HG02970 (cell line): Measurements from ENCODE around the gene MOB3B.
A peak's percentile ranks its signal among the peaks of the same experiment; 100 is the strongest.
"Not testable (repeated sequence)": the region's sequence is repeated elsewhere in the genome, so short reads cannot be mapped to it uniquely, and the experiment has no call there.

Experiments used
- ATAC-seq: cut with Tn5 transposase; IDR thresholded peaks from one replicate; pipeline ENCODE4 v1.9.1; 2021; ENCODE audit warnings: mild to moderate bottlenecking, moderate library complexity, moderate number of reproducible peaks; ENCODE audit not compliant: unreplicated experiment, low FRiP score

MOB3B gene

DNA sequence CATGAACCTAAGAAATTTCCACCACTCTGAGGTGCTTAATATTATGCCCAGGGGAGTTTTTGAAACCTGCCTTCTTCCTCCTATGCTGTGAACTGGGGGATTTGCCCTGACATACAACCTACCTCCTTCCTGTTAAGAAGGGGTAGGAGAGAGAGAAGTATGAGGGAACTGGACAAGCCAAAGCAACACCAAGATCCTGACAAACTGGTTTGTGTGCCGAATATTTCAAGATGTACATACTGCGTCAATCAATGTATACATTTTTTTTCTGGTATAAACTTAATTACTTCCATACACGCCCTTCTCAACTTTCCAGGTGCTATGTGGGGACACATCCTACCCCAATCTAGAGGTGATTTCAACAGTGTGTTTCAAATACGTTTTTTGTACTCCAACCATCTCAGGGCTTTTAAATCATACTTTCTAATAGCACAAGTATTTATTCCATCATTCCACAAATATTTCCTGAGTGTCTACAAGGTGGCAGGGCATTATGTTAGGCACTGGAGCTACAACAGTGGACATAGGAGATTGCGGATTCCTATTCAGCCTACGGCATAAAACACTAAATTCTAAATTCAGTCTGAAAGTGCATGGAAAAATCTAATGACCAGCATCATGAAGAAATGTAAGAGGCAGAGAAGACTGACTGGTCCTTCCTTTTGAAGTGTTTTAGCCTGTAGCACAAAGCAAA is 75.6 kb downstream of the MOB3B start:
- no peak for ATAC-seq

DNA sequence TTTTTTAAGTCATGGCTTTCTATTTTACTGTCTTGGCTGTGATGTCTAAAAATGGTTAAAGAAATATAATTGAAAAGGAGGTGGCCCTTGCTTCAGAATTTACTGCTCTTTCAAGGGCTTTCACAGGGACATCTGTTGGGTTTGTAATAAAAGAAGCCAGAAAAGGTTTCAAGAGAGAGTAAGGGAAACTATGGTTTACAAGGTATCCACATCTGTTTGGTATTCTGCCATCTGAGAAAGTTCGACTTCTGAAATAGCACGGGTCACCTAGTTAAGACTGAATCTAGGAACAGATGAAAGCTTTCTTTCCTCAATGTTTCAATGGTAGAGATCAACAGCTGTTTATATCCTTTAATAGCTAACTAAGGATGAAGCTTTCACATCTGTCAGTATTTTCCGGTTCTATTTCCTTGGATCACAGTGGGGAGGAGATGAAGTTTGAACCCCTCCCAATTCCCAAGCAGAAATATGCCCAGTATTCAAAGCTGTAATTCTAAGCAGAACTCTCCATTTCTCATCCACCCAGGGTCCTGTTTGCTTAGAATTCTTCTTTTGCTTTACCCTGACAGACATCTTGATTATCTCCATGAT is 78.3 kb downstream of the MOB3B start:
- ATAC-seq = no peak

DNA sequence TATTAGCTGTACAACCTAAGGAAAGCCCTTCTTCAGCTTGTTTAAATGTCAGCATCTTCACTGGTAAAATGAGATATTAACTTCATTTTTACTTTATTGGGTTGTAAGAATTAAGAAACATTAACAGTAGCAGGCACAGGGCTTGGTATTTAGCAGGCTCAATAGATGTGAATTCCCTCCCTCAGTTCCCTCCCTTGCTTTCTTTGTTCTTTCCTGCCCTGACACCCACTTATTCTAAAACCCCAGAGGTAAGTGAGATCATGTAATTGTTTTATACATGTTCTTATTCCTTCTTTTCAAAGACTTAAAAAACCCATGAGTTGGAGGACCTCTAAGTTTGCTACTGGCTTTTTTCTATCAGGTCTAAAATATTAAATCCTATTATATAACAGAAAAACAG is 78.9 kb downstream of the MOB3B start:
- ATAC-seq = no peak

DNA sequence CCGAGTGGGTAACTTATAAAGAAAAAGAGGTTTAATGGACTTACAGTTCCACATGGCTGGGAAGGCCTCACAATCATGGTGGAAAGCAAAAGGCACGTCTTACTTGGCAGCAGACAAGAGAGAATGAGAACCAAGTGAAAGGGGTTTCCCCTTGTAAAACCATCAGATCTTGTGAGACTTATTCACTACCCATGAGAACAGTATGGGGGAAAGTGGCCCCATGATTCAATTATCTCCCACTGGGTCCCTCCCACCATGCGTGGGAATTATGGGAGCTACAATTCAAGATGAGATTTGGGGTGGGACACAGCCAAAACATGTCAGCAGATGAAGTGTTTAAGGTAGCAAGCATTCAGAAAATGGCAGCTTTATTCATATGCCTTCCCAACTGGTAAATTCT is 81.3 kb downstream of the MOB3B start:
- not testable (repeated sequence) for ATAC-seq

DNA sequence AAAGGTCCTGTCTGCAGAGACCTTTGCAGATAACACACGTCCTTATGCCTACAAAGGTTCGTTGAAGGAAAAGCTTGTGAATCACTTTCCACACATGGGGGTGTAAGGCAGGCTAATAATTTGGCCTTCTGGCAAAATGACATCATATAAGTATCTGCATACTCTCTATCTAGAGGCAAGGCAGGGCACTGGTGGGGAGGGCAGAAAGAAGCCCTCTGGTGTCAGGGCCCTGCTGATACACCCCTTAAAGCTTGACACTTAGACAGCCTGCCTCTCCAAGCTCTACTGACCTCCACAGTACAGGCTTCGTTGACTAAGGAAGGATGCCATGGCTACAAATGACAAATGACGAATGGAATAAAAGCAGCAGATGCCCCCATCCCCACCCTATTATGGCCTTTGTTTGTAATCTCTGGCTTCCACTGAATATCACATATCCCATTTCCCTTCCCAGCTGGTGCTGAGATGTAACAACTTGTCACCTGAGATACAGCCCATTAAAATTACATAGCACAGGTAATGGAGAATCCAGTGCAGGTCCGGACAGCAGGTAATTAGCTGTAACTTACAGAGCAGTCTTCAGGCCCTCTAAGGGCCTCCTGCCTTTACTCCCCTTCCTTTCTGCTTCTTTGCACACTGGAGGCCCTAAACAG is 82.5 kb downstream of the MOB3B start:
- ATAC-seq = no peak

DNA sequence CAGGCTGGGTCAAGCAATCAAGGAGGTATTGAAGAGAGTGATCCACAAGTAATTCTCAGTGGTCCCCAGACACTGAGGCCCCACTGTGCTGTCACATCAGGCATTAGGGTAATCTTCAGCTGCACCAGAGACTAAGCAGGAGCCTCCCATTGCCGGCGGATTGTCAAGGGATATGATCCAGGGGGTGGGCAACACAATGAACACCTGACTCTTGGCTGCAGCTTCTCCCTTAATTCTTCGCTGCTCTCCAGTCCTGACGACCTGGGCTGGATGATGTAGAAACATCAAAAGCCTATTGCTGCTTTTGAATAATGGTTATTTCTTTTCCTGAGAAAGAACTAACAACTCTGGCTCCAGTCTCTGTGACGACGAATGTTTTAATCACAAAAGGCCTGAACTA is 83.9 kb downstream of the MOB3B start:
- ATAC-seq = no peak

DNA sequence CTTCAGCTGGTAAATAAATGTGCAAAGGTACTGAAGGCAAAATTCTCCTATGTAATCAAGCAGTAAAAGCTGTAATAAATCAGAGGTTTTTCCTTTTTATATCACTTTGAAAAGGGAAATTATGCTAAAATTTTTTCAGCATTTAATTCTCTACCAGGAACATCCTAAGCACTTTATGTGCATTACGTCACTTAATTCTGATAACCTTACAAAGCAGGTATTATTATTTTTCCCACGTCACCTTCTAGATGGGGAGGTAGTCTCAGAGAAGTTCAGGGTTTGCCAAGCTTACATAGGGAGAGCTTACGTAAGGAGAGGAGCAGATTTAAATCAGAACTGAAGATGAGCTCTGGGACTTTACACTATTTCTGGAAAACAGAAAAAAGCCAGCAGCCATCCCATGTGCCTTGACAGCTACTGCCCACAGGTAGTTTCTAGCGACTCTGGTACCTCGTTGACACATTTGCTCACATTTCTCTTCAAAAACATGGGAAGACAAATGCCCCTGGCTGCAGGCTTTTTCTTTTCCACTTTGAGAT is 84.5 kb downstream of the MOB3B start:
- no peak for ATAC-seq

DNA sequence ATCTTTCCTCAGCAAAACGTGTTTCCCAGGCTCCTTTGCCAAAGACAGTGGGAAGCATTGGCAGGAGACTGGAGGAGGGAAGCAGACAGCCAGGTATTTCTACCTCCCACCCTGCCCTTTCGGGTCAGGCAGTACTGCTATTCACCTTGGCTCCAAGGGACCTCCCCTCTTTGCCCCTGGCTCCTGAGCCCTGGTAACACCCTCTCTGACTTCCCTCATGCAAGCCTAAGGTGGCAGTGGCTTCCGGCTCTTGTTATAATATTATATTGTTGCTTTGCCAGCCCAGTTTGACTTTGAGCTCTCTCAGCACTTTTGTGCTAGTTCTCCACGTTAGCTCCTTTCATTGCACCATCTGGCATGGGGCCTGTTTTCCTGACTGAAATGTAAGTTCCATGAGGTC is 87.2 kb downstream of the MOB3B start:
- ATAC-seq = no peak

DNA sequence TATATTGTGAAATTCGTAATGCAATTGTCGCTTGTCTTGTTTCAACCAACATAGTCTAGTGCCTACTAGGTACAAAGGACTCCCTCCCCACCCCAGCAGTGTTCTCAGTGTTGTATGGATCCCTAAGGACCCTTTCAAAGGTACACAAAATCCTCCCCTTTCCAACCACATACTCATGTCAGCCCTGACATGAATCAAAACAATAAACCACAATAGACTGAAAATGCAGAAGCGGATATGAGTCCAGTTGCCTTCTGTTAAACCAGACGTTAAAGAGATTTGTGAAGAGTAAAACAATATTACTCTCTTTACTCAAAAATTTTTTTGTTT is 87.9 kb downstream of the MOB3B start:
- ATAC-seq = peak; percentile 86

DNA sequence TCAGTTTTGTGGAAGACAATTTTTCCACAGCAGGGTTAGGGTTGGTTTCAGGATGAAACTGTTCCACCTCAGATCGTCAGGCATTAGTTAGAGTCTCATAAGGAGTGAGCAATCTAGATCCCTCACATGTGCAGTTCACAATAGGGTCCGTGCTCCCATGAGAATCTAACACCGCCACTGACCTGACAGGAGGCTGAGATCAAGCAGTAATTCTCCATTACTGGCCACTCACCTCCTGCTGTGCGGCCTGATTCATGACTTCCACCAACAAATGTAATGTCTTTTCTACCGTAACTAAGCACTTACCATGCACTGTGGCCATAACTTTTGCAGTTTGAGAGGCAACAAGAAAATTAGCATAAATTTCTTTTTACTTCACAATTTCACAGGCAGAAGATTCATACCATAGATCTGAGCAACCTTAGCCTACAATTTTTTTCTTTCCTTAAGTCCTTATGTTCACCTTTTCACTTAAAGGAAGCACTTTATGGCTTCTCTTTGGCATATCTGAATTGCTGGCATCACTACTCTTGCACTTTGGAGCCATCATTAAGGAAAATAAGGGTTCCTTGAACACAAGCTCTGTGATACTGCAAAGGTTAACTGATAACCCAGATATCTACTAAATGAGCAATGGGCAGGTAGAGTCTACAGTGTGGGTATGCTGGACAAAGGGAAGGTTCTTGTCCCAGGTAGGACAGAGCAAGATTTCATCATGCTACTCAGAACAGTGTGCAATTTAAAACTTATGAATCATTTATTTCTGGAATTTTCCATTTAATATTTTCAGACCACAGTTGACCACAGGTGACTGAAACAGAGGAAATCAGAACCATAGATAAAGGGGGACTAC is 88.5 kb downstream of the MOB3B start:
- no peak for ATAC-seq

DNA sequence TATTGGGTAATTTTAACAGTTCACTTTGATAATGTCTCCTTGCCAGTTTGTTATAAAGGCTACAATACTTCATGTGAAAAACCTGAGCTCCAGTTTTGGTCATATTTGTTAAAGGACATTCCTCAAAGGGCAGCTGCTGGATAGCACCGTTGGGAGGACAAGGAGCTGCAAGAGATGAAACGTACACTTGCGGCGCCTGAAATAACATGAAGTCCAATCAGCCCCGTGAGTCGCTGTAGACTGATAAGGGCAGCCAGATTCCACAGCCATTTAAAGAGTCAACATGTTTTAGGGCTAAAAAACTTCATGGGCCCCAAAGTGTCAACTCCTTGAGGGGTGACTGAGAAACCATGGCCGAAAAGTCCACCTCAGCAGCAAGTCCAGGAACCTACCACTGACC is 91.1 kb downstream of the MOB3B start:
- ATAC-seq = no peak

DNA sequence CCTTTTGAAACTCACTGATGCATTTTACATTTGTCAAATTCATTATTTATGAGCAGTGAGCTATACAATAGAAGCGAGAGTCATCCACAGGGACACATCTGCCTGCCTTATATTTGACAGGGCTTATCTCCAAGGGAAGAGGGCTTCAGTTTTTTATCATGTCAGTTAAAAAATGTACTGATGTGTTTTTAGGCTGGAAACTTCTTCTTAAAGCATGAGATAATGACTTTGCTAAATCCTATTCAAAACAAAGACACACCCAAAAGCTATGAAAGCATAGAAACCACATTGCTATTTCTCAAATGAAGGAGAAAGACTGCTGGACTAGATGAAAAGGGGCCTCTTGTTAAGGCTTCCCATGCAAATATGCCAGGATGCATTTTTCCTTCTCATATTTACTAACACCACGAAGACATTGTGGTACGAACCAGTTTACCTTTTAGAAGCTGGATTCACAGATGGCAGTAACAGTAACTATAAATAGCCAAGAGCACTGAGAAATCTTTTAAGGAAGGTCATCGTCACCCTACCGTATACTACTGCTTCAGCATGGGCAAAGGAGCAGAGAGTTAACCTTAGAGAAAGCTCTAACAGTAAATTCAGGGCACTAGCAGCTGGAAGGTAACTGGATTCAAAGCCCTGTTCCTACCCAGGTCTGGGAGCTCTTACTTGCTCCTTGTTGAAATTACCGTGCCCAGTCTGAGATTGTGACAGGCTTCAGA is 91.8 kb downstream of the MOB3B start:
- ATAC-seq = no peak

DNA sequence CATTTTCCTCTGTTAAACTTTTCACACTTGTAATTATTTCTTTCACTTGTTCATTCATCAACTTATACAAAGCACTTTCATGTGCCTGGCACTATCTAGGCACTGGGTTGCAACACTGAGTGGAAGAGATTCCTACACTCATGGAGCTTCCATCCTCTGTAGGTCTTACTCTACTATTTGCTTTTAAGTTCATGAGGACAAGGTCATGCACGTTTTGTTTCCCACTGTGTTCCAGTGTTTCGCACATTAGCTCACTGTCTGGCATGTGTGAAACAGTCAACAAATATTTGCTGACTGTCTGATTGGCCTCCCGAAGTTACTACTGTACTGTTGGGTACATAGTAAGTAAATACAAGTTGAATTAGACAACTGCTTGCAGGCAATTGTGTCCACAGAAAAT is 93.4 kb downstream of the MOB3B start:
- no peak for ATAC-seq

DNA sequence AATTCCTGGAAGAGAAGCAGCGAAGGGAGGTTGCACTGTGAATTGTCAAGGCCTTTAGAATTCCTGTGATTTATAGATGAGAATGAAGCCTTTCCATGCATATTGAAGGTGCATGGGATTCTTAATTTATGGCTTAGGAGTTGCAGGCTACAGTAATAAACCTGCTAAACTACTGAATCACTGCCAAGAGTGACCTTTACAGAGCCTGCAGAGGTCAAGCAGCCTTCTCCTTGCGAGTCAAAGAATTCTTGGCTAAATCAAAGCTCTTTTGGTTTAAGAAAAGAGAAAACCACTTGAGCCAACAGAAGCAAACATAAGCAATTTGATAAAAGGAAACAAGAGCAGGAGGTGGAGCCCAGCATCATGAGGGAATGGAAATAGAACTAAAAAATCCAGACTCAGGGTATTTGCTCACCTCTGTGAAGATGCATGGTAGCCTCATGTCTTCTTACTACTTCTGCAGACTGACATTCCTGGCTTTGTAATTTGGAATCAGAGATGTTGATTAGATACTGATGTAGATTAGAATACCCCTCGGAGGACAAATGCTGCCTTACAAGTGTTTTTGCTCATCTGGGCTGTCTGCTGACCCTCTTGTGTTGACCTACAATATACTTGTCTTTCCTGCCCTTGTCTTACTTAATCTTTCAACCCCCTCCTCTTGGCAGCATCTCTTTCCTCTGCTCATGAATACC is 95.8 kb downstream of the MOB3B start:
- ATAC-seq = no peak

DNA sequence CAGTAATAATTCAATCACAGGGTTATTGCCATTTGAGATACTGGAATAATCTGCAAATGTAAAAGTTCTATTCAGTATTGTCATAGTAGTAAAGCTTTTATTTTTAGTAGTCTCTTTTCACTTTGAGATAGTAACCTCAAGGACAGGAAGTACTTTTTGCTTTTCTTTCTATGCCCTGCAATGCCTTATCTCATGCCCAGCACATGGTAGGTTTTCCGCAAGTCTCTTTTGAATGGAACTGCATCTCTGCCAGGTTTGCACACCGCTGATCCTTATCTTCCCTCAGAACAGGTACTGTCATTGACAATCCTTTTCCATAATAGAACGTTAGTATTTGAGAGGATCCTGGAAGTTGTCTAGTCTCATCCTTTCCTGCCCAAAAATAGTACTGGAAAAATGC is 97.3 kb downstream of the MOB3B start:
- ATAC-seq = no peak

DNA sequence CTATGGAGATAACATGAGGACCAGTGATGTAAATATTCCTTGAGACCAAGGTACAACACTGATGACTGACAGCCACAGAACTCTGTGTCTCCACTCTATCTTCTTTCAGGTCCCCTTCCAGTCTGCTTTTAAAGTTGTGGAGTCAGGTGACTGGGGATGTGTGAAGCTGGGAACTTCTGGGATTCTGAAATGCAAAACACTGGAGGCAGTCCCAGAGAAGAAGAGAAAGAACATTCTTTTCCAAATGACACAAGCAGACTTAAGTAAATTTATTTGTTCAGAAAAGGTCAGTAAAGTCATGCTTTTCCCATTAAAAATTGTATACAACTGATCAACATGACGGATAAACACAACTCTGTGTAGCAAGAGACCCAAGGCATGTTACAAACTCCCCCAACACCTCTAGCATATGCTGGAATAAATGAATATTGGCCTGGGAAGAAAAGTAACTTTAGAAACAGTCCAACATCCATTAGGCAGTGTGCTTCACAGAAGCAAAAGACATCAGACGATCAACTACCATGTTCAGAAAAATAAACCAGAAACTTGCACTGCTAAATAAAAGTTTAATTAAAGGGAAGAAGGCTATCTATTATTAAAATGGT is 98.0 kb downstream of the MOB3B start:
- no peak for ATAC-seq

DNA sequence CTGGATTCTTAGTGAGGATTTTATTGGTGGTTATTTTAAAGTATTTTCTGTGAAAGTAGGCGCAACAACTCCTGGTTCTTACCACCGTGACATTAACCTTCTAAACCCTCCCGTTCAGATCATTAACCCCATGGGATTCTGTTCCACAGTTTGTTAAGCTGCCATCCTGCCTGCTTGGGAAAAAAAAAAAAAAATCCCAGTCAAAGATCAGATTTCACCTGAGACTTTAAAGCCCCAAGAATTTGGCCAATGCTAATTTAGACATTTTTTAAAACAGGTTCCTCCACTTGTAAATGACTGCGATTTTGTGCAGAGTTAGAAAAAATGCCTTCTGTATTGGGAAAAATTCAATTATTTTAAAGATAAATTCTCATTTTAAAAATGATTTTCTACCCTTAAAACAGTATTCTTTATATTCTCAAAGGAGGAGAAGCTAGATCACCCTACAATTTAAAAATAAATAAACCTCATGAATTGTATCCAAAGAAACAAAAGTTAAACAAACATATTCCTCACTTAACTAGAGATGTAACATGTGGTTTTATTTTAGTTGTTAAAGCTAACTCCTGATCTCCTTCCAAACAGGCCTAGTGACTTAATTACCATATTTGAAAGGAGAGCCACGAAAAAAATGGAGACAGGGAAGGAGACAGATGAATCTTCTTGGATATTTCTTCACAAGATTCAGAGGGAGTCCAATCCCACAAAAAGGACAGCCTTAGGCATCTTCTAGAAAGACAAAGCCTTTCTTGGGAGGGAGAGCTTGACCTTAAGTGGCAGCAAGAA is 98.7 kb downstream of the MOB3B start:
- no peak for ATAC-seq

DNA sequence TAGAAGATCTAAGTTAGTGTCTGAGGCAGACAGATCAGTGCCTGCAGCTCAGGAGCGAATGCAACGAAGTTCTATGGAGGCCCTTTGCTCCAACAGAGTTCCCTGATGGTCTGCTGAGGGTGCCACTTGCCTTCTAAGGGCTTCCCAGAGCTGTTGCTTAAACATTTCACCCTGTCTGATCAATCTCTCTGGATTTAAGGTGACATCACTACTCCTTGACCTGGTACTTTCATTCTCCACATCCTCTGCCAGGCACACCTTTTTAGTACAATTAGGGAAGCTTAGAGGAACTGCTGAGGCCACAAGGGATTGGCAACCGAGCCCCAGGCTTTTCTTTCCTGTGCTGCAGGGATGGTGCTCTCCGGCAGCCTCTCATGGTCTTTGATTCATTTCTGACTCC is 99.7 kb downstream of the MOB3B start:
- no peak for ATAC-seq

DNA sequence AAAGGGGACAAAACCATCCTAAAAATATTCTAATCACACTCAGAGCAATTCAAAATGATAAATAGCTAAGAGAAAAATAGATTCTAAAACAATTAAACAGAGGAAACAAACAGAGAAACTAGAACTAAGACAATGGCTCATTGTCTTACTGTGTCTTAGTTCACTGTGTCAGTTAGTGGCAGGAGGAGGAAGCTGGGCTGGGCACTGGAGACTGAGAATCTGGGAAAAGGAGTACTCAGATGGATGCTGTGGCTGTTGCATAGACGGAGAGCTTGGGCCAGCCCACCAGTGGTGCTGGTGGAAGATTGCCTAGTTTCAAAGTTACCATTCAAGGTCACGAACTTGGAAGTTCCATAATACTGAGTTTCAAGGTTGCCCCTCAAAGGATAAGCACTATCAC is 100.2 kb downstream of the MOB3B start:
- no peak for ATAC-seq
